GM19455 (cell line): ENCODE data around the gene AKIRIN1.
"Not testable (repeated sequence)": the region's sequence is repeated elsewhere in the genome, so short reads cannot be mapped to it uniquely, and the experiment has no call there.

Experiments
- ATAC-seq: cut with Tn5 transposase; IDR thresholded peaks from one replicate; pipeline ENCODE4 v1.9.1; 2021; ENCODE audit not compliant: unreplicated experiment

AKIRIN1 gene

GRCh38 chr1:38994196-38994595, 3.1 kb downstream of the AKIRIN1 start:
- no peak for ATAC-seq

- no peak for ATAC-seq
These were observed 6.2 kb downstream of the AKIRIN1 start for GRCh38 chr1:38997034-38997900.

GRCh38 chr1:38997901-38998190, 6.8 kb downstream of the AKIRIN1 start:
- no peak for ATAC-seq

- no peak for ATAC-seq
These were observed 10.7 kb downstream of the AKIRIN1 start for GRCh38 chr1:39001516-39002421.

- no peak for ATAC-seq
These were observed 12.2 kb downstream of the AKIRIN1 start for GRCh38 chr1:39003281-39003680.

- ATAC-seq = no peak
These were observed 12.7 kb downstream of the AKIRIN1 start for GRCh38 chr1:39003794-39004193.

GRCh38 chr1:39006287-39006686, 15.2 kb downstream of the AKIRIN1 start:
- ATAC-seq = no peak

- no peak for ATAC-seq
These were observed 15.9 kb downstream of the AKIRIN1 start for GRCh38 chr1:39006726-39007645.

- not testable (repeated sequence) for ATAC-seq
These were observed 23.9 kb downstream of the AKIRIN1 start for GRCh38 chr1:39014956-39015355.

GRCh38 chr1:39016604-39017171, 25.6 kb downstream of the AKIRIN1 start:
- no peak for ATAC-seq

GRCh38 chr1:39017266-39017665, 26.2 kb downstream of the AKIRIN1 start:
- ATAC-seq = no peak

- not testable (repeated sequence) for ATAC-seq
These were observed 29.4 kb downstream of the AKIRIN1 start for GRCh38 chr1:39020494-39020893.

GRCh38 chr1:39021426-39021825, 30.4 kb downstream of the AKIRIN1 start:
- no peak for ATAC-seq

- ATAC-seq = no peak
These were observed 32.1 kb downstream of the AKIRIN1 start for GRCh38 chr1:39023140-39023539.

GRCh38 chr1:39026051-39026865, 35.2 kb downstream of the AKIRIN1 start, which contains the start of gene NDUFS5:
NDUFS5 (plus strand) TSS chr1:39026350; CDS start chr1:39028725, 2,375 bp downstream.
- ATAC-seq = peak; percentile 78

- ATAC-seq = no peak
These were observed 35.9 kb downstream of the AKIRIN1 start for GRCh38 chr1:39026866-39027507.

GRCh38 chr1:39034114-39034654, 43.1 kb downstream of the AKIRIN1 start:
- no peak for ATAC-seq

- ATAC-seq = no peak
These were observed 45.6 kb downstream of the AKIRIN1 start for GRCh38 chr1:39036678-39037077.

- no peak for ATAC-seq
These were observed 52.4 kb downstream of the AKIRIN1 start for GRCh38 chr1:39043513-39043912.
